ENCODE measurements around the gene ZNF536.

DNA sequence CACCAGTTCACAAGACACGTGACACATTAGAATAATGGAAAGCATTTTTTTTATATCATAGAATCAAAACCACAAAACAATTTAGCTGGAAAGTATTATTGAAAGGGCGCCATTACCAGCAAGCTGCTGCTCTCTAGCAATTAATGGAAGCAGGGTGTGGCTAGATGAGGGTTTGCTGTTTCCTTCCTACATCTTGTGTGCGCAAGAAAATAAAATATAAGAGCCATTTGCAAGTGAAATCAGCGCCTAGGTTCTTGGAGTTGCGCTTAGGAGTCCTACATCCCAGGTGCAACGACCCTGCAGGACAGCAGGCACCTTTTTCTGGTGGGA lies 140.9 kb downstream of the ZNF536 start:
- TF ChIP-seq, protein P1, sequence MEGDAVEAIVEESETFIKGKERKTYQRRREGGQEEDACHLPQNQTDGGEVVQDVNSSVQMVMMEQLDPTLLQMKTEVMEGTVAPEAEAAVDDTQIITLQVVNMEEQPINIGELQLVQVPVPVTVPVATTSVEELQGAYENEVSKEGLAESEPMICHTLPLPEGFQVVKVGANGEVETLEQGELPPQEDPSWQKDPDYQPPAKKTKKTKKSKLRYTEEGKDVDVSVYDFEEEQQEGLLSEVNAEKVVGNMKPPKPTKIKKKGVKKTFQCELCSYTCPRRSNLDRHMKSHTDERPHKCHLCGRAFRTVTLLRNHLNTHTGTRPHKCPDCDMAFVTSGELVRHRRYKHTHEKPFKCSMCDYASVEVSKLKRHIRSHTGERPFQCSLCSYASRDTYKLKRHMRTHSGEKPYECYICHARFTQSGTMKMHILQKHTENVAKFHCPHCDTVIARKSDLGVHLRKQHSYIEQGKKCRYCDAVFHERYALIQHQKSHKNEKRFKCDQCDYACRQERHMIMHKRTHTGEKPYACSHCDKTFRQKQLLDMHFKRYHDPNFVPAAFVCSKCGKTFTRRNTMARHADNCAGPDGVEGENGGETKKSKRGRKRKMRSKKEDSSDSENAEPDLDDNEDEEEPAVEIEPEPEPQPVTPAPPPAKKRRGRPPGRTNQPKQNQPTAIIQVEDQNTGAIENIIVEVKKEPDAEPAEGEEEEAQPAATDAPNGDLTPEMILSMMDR (IDR thresholded peaks at IDR 0.05), result no peak
- no peak for TF ChIP-seq POLR2A (IDR thresholded peaks at IDR 0.05)
